B cell (primary cell): ENCODE measurements around the gene BCKDHA. TPM values are rescaled to one million over a fixed set of nuclear protein-coding genes. Genes with fewer than 3 reads are reported as not detected.
A peak's percentile ranks its signal among the peaks of the same experiment; 100 is the strongest.

Source experiments
- ATAC-seq: fragments of 200-7000 bp; cut with Tn5 transposase; one replicate; pipeline ENCODE4 v1.10.0; 2021; ENCODE audit warnings: low read depth, mild to moderate bottlenecking, moderate number of reproducible peaks, moderate library complexity
- CTCF ChIA-PET: fragments of 350-600 bp; sonication (Branson Sonifier 250); formaldehyde crosslinking; loops from one replicate; lab custom pipeline; 2021; ENCODE audit warnings: antibody characterized with exemption, inconsistent platforms; lab: Charles Lee
- POLR2A ChIA-PET: fragments of 350-600 bp; sonication (Branson Sonifier 250); formaldehyde crosslinking; loops from one replicate; lab custom pipeline; 2021; ENCODE audit warnings: antibody characterized with exemption; lab: Charles Lee
- DNase-seq: peaks from one replicate; pipeline ENCODE4 v3.0.0; 2013
- H2AFZ ChIP-seq: 2 replicates; pipeline ENCODE4 v1.6.1; 2012; ENCODE audit warnings: mild to moderate bottlenecking, low read depth, low read length; ENCODE audit not compliant: insufficient read depth, poor library complexity, severe bottlenecking
- H3K27ac ChIP-seq, 2 donors: 1 replicate in 1 of 2; 2 replicates in 1 of 2; pipeline ENCODE4 v1.5.1; 2012 to 2013; ENCODE audit warnings: low read length in 2 of 2, mild to moderate bottlenecking in 2 of 2, moderate library complexity in 1 of 2
- H3K27me3 ChIP-seq, 4 experiments: fragments of 200-600 bp in 1 of 4; sonication (generic) in 1 of 4; replicated peaks in 1 of 4; 1 replicate in 2 of 4; 2 replicates in 2 of 4; pipeline versions ENCODE4 v1.6.1 to v1.7.0; 2013 to 2016; ENCODE audit warnings: low read length in 3 of 4, mild to moderate bottlenecking in 2 of 4, mixed read lengths in 1 of 4, moderate library complexity in 1 of 4; ENCODE audit not compliant: insufficient read depth in 4 of 4, control insufficient read depth in 3 of 4; ENCODE audit errors: control extremely low read depth in 1 of 4
- H3K36me3 ChIP-seq, 2 experiments: replicated peaks in 1 of 2; 1 replicate in 1 of 2; 2 replicates in 1 of 2; pipeline versions ENCODE4 v1.6.1 to v1.7.1; 2013; ENCODE audit warnings: low read length in 1 of 2; ENCODE audit not compliant: insufficient read depth in 2 of 2, control insufficient read depth in 1 of 2; ENCODE audit errors: control extremely low read depth in 1 of 2, extremely low read depth in 1 of 2
- H3K4me1 ChIP-seq, 2 donors: fragments of 200-600 bp in 1 of 2; sonication (generic) in 1 of 2; 1 replicate in 1 of 2; 2 replicates in 1 of 2; pipeline versions ENCODE4 v1.5.1 to v1.6.1; 2013 to 2017; ENCODE audit warnings: low read length in 2 of 2; ENCODE audit not compliant: control insufficient read depth in 2 of 2, insufficient read depth in 2 of 2
- H3K4me2 ChIP-seq: replicated peaks from 2 replicates; pipeline ENCODE3; 2012; ENCODE audit warnings: mild to moderate bottlenecking, low read depth, low read length; ENCODE audit not compliant: poor library complexity, severe bottlenecking
- H3K4me3 ChIP-seq, 5 experiments: fragments of 200-600 bp in 1 of 5; sonication (generic) in 1 of 5; 1 replicate in 3 of 5; 2 replicates in 2 of 5; pipeline versions ENCODE4 v1.5.1 to v1.7.0; 2011 to 2016; ENCODE audit warnings: low read length in 4 of 5, mild to moderate bottlenecking in 4 of 5, low read depth in 2 of 5, control low read depth in 1 of 5, moderate library complexity in 1 of 5; ENCODE audit not compliant: insufficient read depth in 1 of 5; ENCODE audit errors: control extremely low read depth in 1 of 5, extremely low read depth in 1 of 5
- H3K79me2 ChIP-seq: fragments of 200-600 bp; sonication (generic); one replicate; pipeline ENCODE4 v1.6.0; 2016; ENCODE audit warnings: low read length; ENCODE audit not compliant: control insufficient read depth, insufficient read depth
- H3K9ac ChIP-seq: fragments of 200-600 bp; sonication (generic); 2 replicates; pipeline ENCODE4 v1.6.1; 2017; ENCODE audit warnings: mild to moderate bottlenecking, low read length, moderate library complexity
- H3K9me3 ChIP-seq, 3 donors: one replicate each; pipeline versions ENCODE4 v1.6.1 to v1.7.1; 2013; ENCODE audit warnings: low read length in 2 of 3; ENCODE audit not compliant: control insufficient read depth in 2 of 3, insufficient read depth in 1 of 3; ENCODE audit errors: control extremely low read depth in 1 of 3
- H4K20me1 ChIP-seq: 2 replicates; pipeline ENCODE4 v1.6.0; 2012; ENCODE audit warnings: mild to moderate bottlenecking, low read length; ENCODE audit not compliant: insufficient read depth, control insufficient read depth, poor library complexity, severe bottlenecking
- H3K27ac Mint-ChIP-seq: one replicate; pipeline ENCODE4 v1.8.0; 2021; ENCODE audit warnings: mixed read lengths
- H3K27me3 Mint-ChIP-seq: one replicate; pipeline ENCODE4 v1.8.0; 2021; ENCODE audit warnings: mixed read lengths
- H3K4me1 Mint-ChIP-seq: one replicate; pipeline ENCODE4 v1.8.0; 2021; ENCODE audit warnings: mixed read lengths
- H3K4me3 Mint-ChIP-seq: one replicate; pipeline ENCODE4 v1.8.0; 2021; ENCODE audit warnings: mixed read lengths
- H3K9me3 Mint-ChIP-seq: one replicate; pipeline ENCODE4 v1.8.0; 2022; ENCODE audit warnings: mixed read lengths; ENCODE audit not compliant: insufficient read depth
- CTCF ChIP-seq: fragments of 200-600 bp; IDR thresholded peaks from one replicate; pipeline ENCODE4 v1.8.0; 2022; ENCODE audit warnings: antibody characterized with exemption, mild to moderate bottlenecking
- EZH2 ChIP-seq: IDR thresholded peaks from 2 replicates; pipeline ENCODE4 v1.6.1; 2012; ENCODE audit warnings: borderline replicate concordance, low read depth, mild to moderate bottlenecking, moderate library complexity, low read length; ENCODE audit not compliant: insufficient read depth, poor library complexity, severe bottlenecking
- WGBS: methylation state at CpG from one replicate; pipeline ENCODE4 v1.1.5; 2013; ENCODE audit warnings: missing lambda C conversion rate; ENCODE audit not compliant: insufficient coverage; 5-methylcytosine and 5-hydroxymethylcytosine counted together
- intact Hi-C: fragments of 100-400 bp; cut with micrococcal nuclease; formaldehyde crosslinking; loops from one replicate; pipeline ENCODE4 v1.10.0; 2022
- polyA minus RNA-seq: library from RNA; depleted of rRNA, polyadenylated mRNA; stranded (reverse); fragments of >200 nt; gene quantifications from 2 replicates; pipeline ENCODE4 v1.2.3, GENCODE V29; 2012
- polyA plus RNA-seq: library from polyadenylated mRNA; depleted of rRNA; stranded (reverse); fragments of >200 nt; gene quantifications from 2 replicates; pipeline ENCODE4 v1.2.3, GENCODE V29; 2012
- total RNA-seq, 2 donors: library from RNA; stranded (reverse); fragments of 120-200 nt in 1 of 2; gene quantifications; 1 replicate in 1 of 2; 2 replicates in 1 of 2; pipeline versions ENCODE4 v1.2.3 to v1.2.4, GENCODE V29; 2013 to 2022

The BCKDHA gene
- 20.6 and 25.2 TPM in 2 replicates for total RNA-seq
- 24.0 TPM for total RNA-seq (2013)
- polyA plus RNA-seq, result 24.2 and 39.7 TPM in 2 replicates
- polyA minus RNA-seq, result 72.0 and 82.7 TPM in 2 replicates

- peak within 1 kb of the TSS; percentile 88 for H2AFZ ChIP-seq
- under 1% methylated on average over 49 of the region's 50 CpGs for WGBS
- H3K4me3 Mint-ChIP-seq, result peak within 1 kb of the TSS; percentile 96
- peak within 1 kb of the TSS; percentile 84 to 100 (median 90) for H3K4me3 ChIP-seq
- no peaks in the 10 kb centered on the region for H3K9me3 Mint-ChIP-seq
- peak within 1 kb of the TSS; percentile 88 for H3K4me2 ChIP-seq
- peaks cover 10% of the 10 kb centered on the region for H4K20me1 ChIP-seq
- H3K4me1 ChIP-seq, result peaks cover 27 to 28% of the 10 kb centered on the region in 2 donors
- peaks cover 0 to 16% of the 10 kb centered on the region in 2 experiments for H3K36me3 ChIP-seq
- H3K27me3 ChIP-seq, result no peaks in the 10 kb centered on the region
- H3K4me1 Mint-ChIP-seq, result peaks cover 45% of the 10 kb centered on the region
- peak within 1 kb of the TSS; percentile 99 for H3K27ac Mint-ChIP-seq
- TF ChIP-seq EZH2 (no peak), CTCF (no peak)
- intact Hi-C loops, result loop anchor here (1.0 to 5.0 kb wide), 6 partner anchors 33 to 680 kb away; partner anchors contain the start of genes B9D2, CCDC97, COQ8B and DMAC2
- H3K79me2 ChIP-seq, result peaks cover 73% of the 10 kb centered on the region
- H3K9ac ChIP-seq, result peak within 1 kb of the TSS; percentile 86
- DNase-seq, result peak; percentile 100
- peak; percentile 98 for ATAC-seq
- POLR2A ChIA-PET, result interaction anchor here (0.6 to 0.8 kb wide), 2 partner anchors 18 to 34 kb away, joined by 3 read pairs; partner anchors contain the start of gene B9D2
- H3K27ac ChIP-seq, result peak within 1 kb of the TSS; percentile 94 to 96
- CTCF ChIA-PET, result no interaction called here
- no peaks in the 10 kb centered on the region for H3K9me3 ChIP-seq
- H3K27me3 Mint-ChIP-seq, result no peaks in the 10 kb centered on the region
Observed at GRCh38 chr19:41397086-41398049, at the start of gene BCKDHA, which contains the start of gene EXOSC5. BCKDHA (plus strand) TSS chr19:41397818; CDS start chr19:41397828, 10 bp downstream. EXOSC5 (minus strand) TSS chr19:41397359; CDS start chr19:41397328, 31 bp downstream.
